ENCODE results near the gene EI24. TPM values are rescaled to one million over a fixed set of nuclear protein-coding genes. Genes with fewer than 3 reads are reported as not detected.

The EI24 gene
- total RNA-seq, 2 donors from 2014 or later: 63.3 to 75.2 TPM

- Histone ChIP-seq H3K4me1 (no peaks in the 10 kb centered on the region), H3K4me3 (no peak overlapping the region), H3K36me3 (replicated peaks in 1 of 2; ENCODE audit: insufficient read depth in 1 of 2, low read depth in 2 of 2) (no peaks in the 10 kb centered on the region), H3K27me3 (no peaks in the 10 kb centered on the region), H3K9me3 (no peaks in the 10 kb centered on the region), H3K27ac (no peak overlapping the region)
- 70 to 72% methylated on average over 4 of the region's 4 CpGs for WGBS, 2 donors
- intact Hi-C loops (cut with DNase I): no loop called here
- no peak for TF ChIP-seq POLR2A (IDR thresholded peaks at IDR 0.05)
- TF ChIP-seq, protein P1, sequence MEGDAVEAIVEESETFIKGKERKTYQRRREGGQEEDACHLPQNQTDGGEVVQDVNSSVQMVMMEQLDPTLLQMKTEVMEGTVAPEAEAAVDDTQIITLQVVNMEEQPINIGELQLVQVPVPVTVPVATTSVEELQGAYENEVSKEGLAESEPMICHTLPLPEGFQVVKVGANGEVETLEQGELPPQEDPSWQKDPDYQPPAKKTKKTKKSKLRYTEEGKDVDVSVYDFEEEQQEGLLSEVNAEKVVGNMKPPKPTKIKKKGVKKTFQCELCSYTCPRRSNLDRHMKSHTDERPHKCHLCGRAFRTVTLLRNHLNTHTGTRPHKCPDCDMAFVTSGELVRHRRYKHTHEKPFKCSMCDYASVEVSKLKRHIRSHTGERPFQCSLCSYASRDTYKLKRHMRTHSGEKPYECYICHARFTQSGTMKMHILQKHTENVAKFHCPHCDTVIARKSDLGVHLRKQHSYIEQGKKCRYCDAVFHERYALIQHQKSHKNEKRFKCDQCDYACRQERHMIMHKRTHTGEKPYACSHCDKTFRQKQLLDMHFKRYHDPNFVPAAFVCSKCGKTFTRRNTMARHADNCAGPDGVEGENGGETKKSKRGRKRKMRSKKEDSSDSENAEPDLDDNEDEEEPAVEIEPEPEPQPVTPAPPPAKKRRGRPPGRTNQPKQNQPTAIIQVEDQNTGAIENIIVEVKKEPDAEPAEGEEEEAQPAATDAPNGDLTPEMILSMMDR (IDR thresholded peaks at IDR 0.05): no peak
- no peak for DNase-seq
- no peak for ATAC-seq
These were observed 6.8 kb upstream of the EI24 start for GRCh38 chr11:125562430-125562829.

GRCh38 chr11:125564357-125564756 is 4.9 kb upstream of the EI24 start:
- Histone ChIP-seq H3K4me3 (no peak overlapping the region), H3K36me3 (replicated peaks in 1 of 2; ENCODE audit: insufficient read depth in 1 of 2, low read depth in 2 of 2) (no peaks in the 10 kb centered on the region), H3K9me3 (no peaks in the 10 kb centered on the region), H3K27me3 (no peaks in the 10 kb centered on the region), H3K27ac (no peak overlapping the region), H3K4me1 (no peaks in the 10 kb centered on the region)
- no peak for DNase-seq
- TF ChIP-seq, protein P1 (IDR thresholded peaks at IDR 0.05): no peak
- no peak for TF ChIP-seq POLR2A (IDR thresholded peaks at IDR 0.05)
- intact Hi-C loops (cut with DNase I): no loop called here
- 67 to 70% methylated on average over 3 of the region's 3 CpGs for WGBS, 2 donors
- no peak for ATAC-seq

GRCh38 chr11:125566235-125566634 is 3.0 kb upstream of the EI24 start:
- Histone ChIP-seq H3K9me3 (no peaks in the 10 kb centered on the region), H3K27me3 (no peaks in the 10 kb centered on the region), H3K4me1 (peaks cover 15% of the 10 kb centered on the region), H3K36me3 (replicated peaks in 1 of 2; ENCODE audit: insufficient read depth in 1 of 2, low read depth in 2 of 2) (no peaks in the 10 kb centered on the region), H3K4me3 (no peak overlapping the region), H3K27ac (no peak overlapping the region)
- WGBS, 2 donors: 91 to 92% methylated on average over 3 to 4 of the region's 4 CpGs
- intact Hi-C loops (cut with DNase I): no loop called here
- ATAC-seq: no peak
- no peak for TF ChIP-seq POLR2A (IDR thresholded peaks at IDR 0.05)
- TF ChIP-seq, protein P1 (IDR thresholded peaks at IDR 0.05): no peak
- no peak for DNase-seq

DNA sequence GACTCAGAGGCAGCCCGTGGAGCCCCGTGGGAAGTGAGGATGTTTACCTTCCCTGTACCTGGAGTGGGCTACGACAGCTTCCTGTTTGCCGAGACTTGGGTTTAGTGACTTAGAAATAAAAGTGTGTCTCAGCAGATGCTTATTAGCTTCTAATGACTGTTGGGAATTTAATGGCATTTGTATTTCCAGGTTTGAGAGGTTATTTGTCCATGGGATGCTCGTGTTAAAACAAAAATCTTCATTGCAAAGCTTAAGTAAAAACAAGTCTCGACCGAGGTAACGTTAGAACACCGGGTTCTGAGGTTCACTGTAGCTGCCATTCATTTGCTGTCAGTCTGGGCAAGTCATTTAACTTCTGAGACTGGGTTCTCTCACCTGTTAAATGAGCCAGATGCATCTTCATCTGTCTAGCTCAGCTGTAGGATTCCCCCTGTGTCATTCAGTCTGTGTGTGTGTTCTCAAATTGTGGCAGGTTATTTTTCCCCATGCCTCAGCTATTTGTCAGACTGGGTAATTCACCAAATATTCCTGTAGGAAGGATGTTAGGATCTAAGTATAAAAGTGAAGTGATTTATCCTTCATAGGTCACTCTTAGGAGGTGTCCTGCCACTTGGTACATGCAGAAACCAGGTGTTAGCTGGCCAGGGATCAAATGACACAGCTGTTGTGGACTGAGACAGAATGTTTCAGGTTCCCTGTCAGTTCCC is 791 bp downstream of the EI24 start:
- Histone ChIP-seq H3K36me3 (replicated peaks in 1 of 2; ENCODE audit: insufficient read depth in 1 of 2, low read depth in 2 of 2) (peaks cover 0 to 5% of the 10 kb centered on the region in 2 donors), H3K4me1 (peaks cover 27% of the 10 kb centered on the region), H3K27me3 (no peaks in the 10 kb centered on the region), H3K27ac (peak overlapping the region; percentile 83 to 89 (median 86)), H3K4me3 (peak overlapping the region; percentile 63 to 70), H3K9me3 (no peaks in the 10 kb centered on the region)
- TF ChIP-seq, protein P1 (IDR thresholded peaks at IDR 0.05): no peak
- no peak for TF ChIP-seq POLR2A (IDR thresholded peaks at IDR 0.05)
- DNase-seq (peak; percentile 65 to 85 (median 76)), ATAC-seq (peak; percentile 30)
- intact Hi-C loops (cut with DNase I): loop anchor here (10.0 kb wide), 1 partner anchor 55 kb away; the partner anchor contains the start of gene CHEK1
- WGBS, 2 donors: 0 to 2% methylated on average over 7 to 9 of the region's 9 CpGs

GRCh38 chr11:125570952-125571351 is 1.7 kb downstream of the EI24 start:
- intact Hi-C loops (cut with DNase I): loop anchor here (10.0 kb wide), 1 partner anchor 54 kb away; the partner anchor contains the start of gene CHEK1
- TF ChIP-seq POLR2A (IDR thresholded peaks at IDR 0.05): no peak
- TF ChIP-seq, protein P1 (IDR thresholded peaks at IDR 0.05): no peak

More at GRCh38 chr11:125570952-125571351, 1.7 kb downstream of the EI24 start:
- Histone ChIP-seq H3K27ac (peak overlapping the region in 3 of 4 donors; percentile 85 to 89 (median 88)), H3K9me3 (no peaks in the 10 kb centered on the region), H3K4me1 (peaks cover 27% of the 10 kb centered on the region), H3K36me3 (replicated peaks in 1 of 2; ENCODE audit: insufficient read depth in 1 of 2, low read depth in 2 of 2) (peaks cover under 1 to 12% of the 10 kb centered on the region in 2 donors), H3K4me3 (no peak overlapping the region), H3K27me3 (no peaks in the 10 kb centered on the region)
- ATAC-seq (no peak), DNase-seq (no peak)
- 35 to 51% methylated on average over 2 of the region's 2 CpGs for WGBS, 2 donors

Measured in body of pancreas (tissue), 4 donors.